GM21360 (cell line): ENCODE data around the gene WDR49.
"Not testable (repeated sequence)": the region's sequence is repeated elsewhere in the genome, so short reads cannot be mapped to it uniquely, and the experiment has no call there.

Source experiments
- ATAC-seq: cut with Tn5 transposase; IDR thresholded peaks from one replicate; pipeline ENCODE4 v1.9.1; 2021; ENCODE audit warnings: mild to moderate bottlenecking, moderate library complexity; ENCODE audit not compliant: unreplicated experiment

WDR49 gene

GRCh38 chr3:167615030-167615429 is 38.7 kb downstream of the WDR49 start:
- no peak for ATAC-seq

- ATAC-seq = not testable (repeated sequence)
These were observed 39.5 kb downstream of the WDR49 start for GRCh38 chr3:167614196-167614595.

- no peak for ATAC-seq
These were observed 42.0 kb downstream of the WDR49 start for GRCh38 chr3:167611718-167612117.

GRCh38 chr3:167609156-167609555 is 44.6 kb downstream of the WDR49 start:
- no peak for ATAC-seq

GRCh38 chr3:167606836-167607235 is 46.9 kb downstream of the WDR49 start:
- no peak for ATAC-seq

- ATAC-seq = no peak
These were observed 47.9 kb downstream of the WDR49 start for GRCh38 chr3:167605871-167606270.

GRCh38 chr3:167602041-167602440 is 51.7 kb downstream of the WDR49 start:
- no peak for ATAC-seq

- no peak for ATAC-seq
These were observed 66.1 kb downstream of the WDR49 start for GRCh38 chr3:167587651-167588050.

GRCh38 chr3:167575000-167575600 is 78.6 kb downstream of the WDR49 start:
- ATAC-seq = no peak

- ATAC-seq = no peak
These were observed 80.8 kb downstream of the WDR49 start for GRCh38 chr3:167572991-167573390.

- no peak for ATAC-seq
These were observed 85.1 kb downstream of the WDR49 start for GRCh38 chr3:167568634-167569033.

- no peak for ATAC-seq
These were observed 88.3 kb downstream of the WDR49 start for GRCh38 chr3:167565489-167565888.

GRCh38 chr3:167564612-167565011 is 89.1 kb downstream of the WDR49 start:
- ATAC-seq = no peak

- ATAC-seq = no peak
These were observed 93.8 kb downstream of the WDR49 start for GRCh38 chr3:167559924-167560323.

- no peak for ATAC-seq
These were observed 98.8 kb downstream of the WDR49 start for GRCh38 chr3:167554898-167555297.

- no peak for ATAC-seq
These were observed 115.7 kb downstream of the WDR49 start for GRCh38 chr3:167538081-167538480.

- ATAC-seq = no peak
These were observed 132.8 kb downstream of the WDR49 start for GRCh38 chr3:167521006-167521355.

- no peak for ATAC-seq
These were observed 133.3 kb downstream of the WDR49 start for GRCh38 chr3:167520266-167521005.

- no peak for ATAC-seq
These were observed 145.8 kb downstream of the WDR49 start for GRCh38 chr3:167507954-167508353.

- ATAC-seq = no peak
These were observed 151.3 kb downstream of the WDR49 start for GRCh38 chr3:167502401-167502800.

- no peak for ATAC-seq
These were observed 151.8 kb downstream of the WDR49 start for GRCh38 chr3:167501941-167502340.

- ATAC-seq = no peak
These were observed 155.8 kb downstream of the WDR49 start for GRCh38 chr3:167497903-167498302.

GRCh38 chr3:167493244-167493643 is 160.5 kb downstream of the WDR49 start:
- peak; percentile 72 for ATAC-seq
